A673 (cell line): ENCODE results near the gene C5. TPM values are rescaled to one million over a fixed set of nuclear protein-coding genes. Genes with fewer than 3 reads are reported as not detected.

Source experiments
- BruUV-seq: library from RNA; stranded (reverse); fragments of 400-500 nt; replicated peaks from 2 replicates; lab custom pipeline; 2021; lab: Mats Ljungman, UMichigan
- CTCF ChIA-PET: fragments of 300-600 bp; sonication (Branson Sonifier 250); formaldehyde crosslinking; loops from one replicate; lab custom pipeline; 2022; ENCODE audit warnings: antibody characterized with exemption; lab: Charles Lee
- POLR2A ChIA-PET: fragments of 300-600 bp; sonication (Branson Sonifier 250); formaldehyde crosslinking; loops from one replicate; lab custom pipeline; 2022; ENCODE audit warnings: antibody characterized with exemption; ENCODE audit not compliant: low non-redundant PET; lab: Charles Lee
- DNase-seq: peaks from one replicate; pipeline ENCODE4 v3.0.0-alpha.2; 2015; ENCODE audit warnings: low spot score
- H3K27ac ChIP-seq: fragments of 200-600 bp; sonication (generic); 2 replicates; pipeline ENCODE4 v1.5.1; 2016; ENCODE audit warnings: mixed run types, low read depth, mild to moderate bottlenecking, mixed read lengths, antibody characterized with exemption, low read length; ENCODE audit not compliant: poor library complexity, severe bottlenecking
- H3K27me3 ChIP-seq: fragments of 200-600 bp; sonication (generic); replicated peaks from 2 replicates; pipeline ENCODE4 v1.6.1; 2017; ENCODE audit warnings: mixed run types, low read depth, mild to moderate bottlenecking, mixed read lengths, antibody characterized with exemption, low read length; ENCODE audit not compliant: insufficient read depth, poor library complexity
- H3K36me3 ChIP-seq: fragments of 200-600 bp; sonication (generic); 2 replicates; pipeline ENCODE4 v1.6.1; 2016; ENCODE audit warnings: mixed run types, mild to moderate bottlenecking, mixed read lengths, antibody characterized with exemption, low read length; ENCODE audit not compliant: insufficient read depth, poor library complexity, severe bottlenecking
- H3K4me1 ChIP-seq: fragments of 200-600 bp; sonication (generic); 2 replicates; pipeline ENCODE4 v1.6.1; 2017; ENCODE audit warnings: mixed run types, mild to moderate bottlenecking, mixed read lengths, antibody characterized with exemption, low read length; ENCODE audit not compliant: insufficient read depth, poor library complexity, severe bottlenecking
- H3K4me3 ChIP-seq: fragments of 200-600 bp; sonication (generic); 2 replicates; pipeline ENCODE4 v1.5.1; 2016; ENCODE audit warnings: low read depth, mixed run types, mild to moderate bottlenecking, mixed read lengths, low read length; ENCODE audit not compliant: poor library complexity, severe bottlenecking
- H3K9me3 ChIP-seq: fragments of 200-600 bp; sonication (generic); 2 replicates; pipeline ENCODE4 v1.6.1; 2016; ENCODE audit warnings: mixed run types, low read depth, mild to moderate bottlenecking, mixed read lengths, antibody characterized with exemption, low read length; ENCODE audit not compliant: poor library complexity, severe bottlenecking
- CTCF ChIP-seq: fragments of 300-800, 200-600 bp; sonication (generic); conservative IDR thresholded peaks from 2 replicates; pipeline ENCODE4 v1.5.1; 2017; ENCODE audit warnings: low read depth, mild to moderate bottlenecking, antibody characterized with exemption, low read length, moderate library complexity, mixed read lengths
- EZH2 ChIP-seq: fragments of 200-600 bp; sonication (generic); IDR thresholded peaks from 2 replicates; pipeline ENCODE4 v1.6.1; 2017; ENCODE audit warnings: borderline replicate concordance, low read depth, mild to moderate bottlenecking, mixed read lengths, antibody characterized with exemption, low read length; ENCODE audit not compliant: poor library complexity, severe bottlenecking
- intact Hi-C: fragments of 100-400 bp; cut with micrococcal nuclease; formaldehyde crosslinking; loops from one replicate; pipeline ENCODE4 v1.10.0; 2022; ENCODE audit not compliant: unreplicated experiment
- total RNA-seq: library from RNA; stranded (reverse); gene quantifications from 2 replicates; pipeline ENCODE4 v1.2.3, GENCODE V29; 2021

The C5 gene
- total RNA-seq, 1 experiment from 2014 or later, result 4.4 TPM

- TF ChIP-seq EZH2, result no peak
- no peak for TF ChIP-seq CTCF
- POLR2A ChIA-PET, result no interaction called here
- intact Hi-C loops, result no loop called here
- CTCF ChIA-PET, result no interaction called here
- Histone ChIP-seq H3K27me3 (no peaks in the 10 kb centered on the region), H3K4me1 (peaks cover 11% of the 10 kb centered on the region), H3K36me3 (no peaks in the 10 kb centered on the region), H3K9me3 (no peaks in the 10 kb centered on the region), H3K27ac (no peak overlapping the region), H3K4me3 (no peak overlapping the region)
- BruUV-seq, result no TSS peak
- no peak for DNase-seq
Observed at GRCh38 chr9:120913647-120914264, 136.3 kb downstream of the C5 start.

GRCh38 chr9:120912958-120913646 is 137.0 kb downstream of the C5 start:
- TF ChIP-seq EZH2 (no peak), CTCF (no peak)
- Histone ChIP-seq H3K27ac (no peak overlapping the region), H3K27me3 (no peaks in the 10 kb centered on the region), H3K4me1 (peaks cover 11% of the 10 kb centered on the region), H3K36me3 (no peaks in the 10 kb centered on the region), H3K4me3 (no peak overlapping the region), H3K9me3 (no peaks in the 10 kb centered on the region)
- no peak for DNase-seq
- ChIA-PET CTCF (no interaction called here), POLR2A (no interaction called here)
- BruUV-seq, result no TSS peak
- intact Hi-C loops, result no loop called here

GRCh38 chr9:120911295-120911837 is 138.7 kb downstream of the C5 start:
- CTCF ChIA-PET, result no interaction called here

More at GRCh38 chr9:120911295-120911837, 138.7 kb downstream of the C5 start:
- DNase-seq, result no peak
- no TSS peak for BruUV-seq
- Histone ChIP-seq H3K4me3 (no peak overlapping the region), H3K4me1 (peaks cover 5% of the 10 kb centered on the region), H3K27ac (no peak overlapping the region), H3K36me3 (no peaks in the 10 kb centered on the region), H3K9me3 (no peaks in the 10 kb centered on the region), H3K27me3 (no peaks in the 10 kb centered on the region)
- POLR2A ChIA-PET, result no interaction called here
- intact Hi-C loops, result no loop called here
- TF ChIP-seq CTCF (no peak), EZH2 (no peak)
